Prostate gland (tissue), 2 donors: ENCODE results near the gene CERS6.

Experiments
- CTCF ChIP-seq, 4 experiments: fragments of 200-600 bp in 2 of 4; fragments of 450-650 bp in 2 of 4; sonication (generic) in 2 of 4; IDR thresholded peaks; 1 replicate in 3 of 4; 2 replicates in 1 of 4; pipeline ENCODE4 v1.5.1; 2016 to 2019; ENCODE audit warnings: antibody characterized with exemption in 4 of 4, mild to moderate bottlenecking in 2 of 4, moderate library complexity in 2 of 4
- POLR2A ChIP-seq: fragments of 450-650 bp; IDR thresholded peaks from one replicate; pipeline ENCODE4 v1.6.1; 2016; ENCODE audit warnings: antibody characterized with exemption, mild to moderate bottlenecking
- POLR2AphosphoS5 ChIP-seq: sonication (generic); formaldehyde crosslinking; IDR thresholded peaks from one replicate; pipeline ENCODE4 v1.6.1; 2017; ENCODE audit warnings: antibody characterized with exemption

- TF ChIP-seq CTCF (IDR thresholded peaks at IDR 0.05), result no peak
- TF ChIP-seq POLR2AphosphoS5, result no peak
- TF ChIP-seq POLR2A, result no peak
These were observed 363.1 kb downstream of the CERS6 start for GRCh38 chr2:168819050-168819715.
